Neural progenitor cell (in vitro differentiated cells): Measurements from ENCODE around the gene PPP2R5C. TPM values are rescaled to one million over a fixed set of nuclear protein-coding genes. Genes with fewer than 3 reads are reported as not detected.
A peak's percentile ranks its signal among the peaks of the same experiment; 100 is the strongest.

Experiments used
- DNase-seq: peaks from one replicate; pipeline ENCODE4 v3.0.0-alpha.2; 2016; ENCODE audit warnings: low spot score
- H2AFZ ChIP-seq: fragments of 200-600 bp; sonication (generic); replicated peaks from 2 replicates; pipeline ENCODE4 v1.6.1; 2016; ENCODE audit warnings: antibody characterized with exemption
- H3F3A ChIP-seq: fragments of 200-600 bp; sonication (generic); 2 replicates; pipeline ENCODE4 v1.6.1; 2016; ENCODE audit warnings: antibody characterized with exemption, low read depth
- H3K27ac ChIP-seq: fragments of 200-600 bp; sonication (generic); 2 replicates; pipeline ENCODE4 v1.5.1; 2016; ENCODE audit warnings: mild to moderate bottlenecking
- H3K27me3 ChIP-seq: fragments of 200-600 bp; sonication (generic); 2 replicates; pipeline ENCODE4 v1.6.1; 2016; ENCODE audit warnings: mild to moderate bottlenecking, moderate library complexity
- H3K36me3 ChIP-seq: fragments of 200-600 bp; sonication (generic); 2 replicates; pipeline ENCODE4 v1.5.1; 2016
- H3K4me1 ChIP-seq: fragments of 200-600 bp; sonication (generic); 2 replicates; pipeline ENCODE4 v1.6.1; 2016; ENCODE audit warnings: mixed run types
- H3K4me2 ChIP-seq: fragments of 200-600 bp; sonication (generic); 2 replicates; pipeline ENCODE4 v1.6.1; 2016
- H3K4me3 ChIP-seq: fragments of 200-600 bp; sonication (generic); 2 replicates; pipeline ENCODE4 v1.5.1; 2016
- H3K79me2 ChIP-seq: fragments of 200-600 bp; sonication (generic); 2 replicates; pipeline ENCODE4 v1.6.1; 2016; ENCODE audit warnings: low read depth
- H3K9ac ChIP-seq: fragments of 200-600 bp; sonication (generic); 2 replicates; pipeline ENCODE4 v1.6.1; 2016
- H3K9me3 ChIP-seq: fragments of 200-600 bp; sonication (generic); 2 replicates; pipeline ENCODE4 v1.5.1; 2016; ENCODE audit warnings: low read depth
- H4K20me1 ChIP-seq: fragments of 200-600 bp; sonication (generic); 2 replicates; pipeline ENCODE4 v1.6.1; 2016; ENCODE audit warnings: low read depth
- H3K27ac Mint-ChIP-seq: 3 replicates; pipeline ENCODE4 v1.8.0; 2021; ENCODE audit warnings: mixed read lengths
- H3K27me3 Mint-ChIP-seq: 2 replicates; pipeline ENCODE4 v1.8.0; 2022; ENCODE audit warnings: low read depth, mild to moderate bottlenecking, inconsistent platforms, moderate library complexity, mixed read lengths; ENCODE audit not compliant: insufficient read depth
- H3K36me3 Mint-ChIP-seq: 3 replicates; pipeline ENCODE4 v1.8.0; 2021; ENCODE audit warnings: mixed read lengths
- H3K4me1 Mint-ChIP-seq: 3 replicates; pipeline ENCODE4 v1.8.0; 2021; ENCODE audit warnings: mixed read lengths
- H3K4me3 Mint-ChIP-seq: 3 replicates; pipeline ENCODE4 v1.8.0; 2021; ENCODE audit warnings: mild to moderate bottlenecking, moderate library complexity, mixed read lengths
- H3K9me3 Mint-ChIP-seq: 3 replicates; pipeline ENCODE4 v1.8.0; 2020; ENCODE audit warnings: mixed read lengths
- CTCF ChIP-seq: fragments of 200-600 bp; sonication (generic); IDR thresholded peaks from 2 replicates; pipeline ENCODE4 v1.5.1; 2017; ENCODE audit warnings: antibody characterized with exemption, mild to moderate bottlenecking
- EZH2 ChIP-seq: fragments of 200-600 bp; sonication (generic); IDR thresholded peaks from 2 replicates; pipeline ENCODE4 v1.6.1; 2017; ENCODE audit warnings: antibody characterized with exemption, mild to moderate bottlenecking, moderate library complexity
- EZH2phosphoT487 ChIP-seq: fragments of 200-600 bp; sonication (generic); IDR thresholded peaks from 2 replicates; pipeline ENCODE4 v1.6.1; 2017; ENCODE audit warnings: antibody characterized with exemption
- total RNA-seq: library from RNA; depleted of rRNA; stranded (reverse); fragments of >200 nt; gene quantifications from 2 replicates; pipeline ENCODE4 v1.2.3, GENCODE V29; 2015; ENCODE audit warnings: low replicate concordance

The PPP2R5C gene
- total RNA-seq, 1 donor from 2014 or later, result 183 TPM

- Mint-ChIP-seq H3K27me3 (no peaks in the 10 kb centered on the region), H3K36me3 (no peaks in the 10 kb centered on the region), H3K27ac (no peak overlapping the region), H3K9me3 (no peaks in the 10 kb centered on the region), H3K4me1 (peaks cover 21% of the 10 kb centered on the region), H3K4me3 (no peak overlapping the region)
- Histone ChIP-seq H3K27me3 (peaks cover 30% of the 10 kb centered on the region), H3K79me2 (peaks cover 31% of the 10 kb centered on the region), H3K4me3 (no peak overlapping the region), H3K9me3 (no peaks in the 10 kb centered on the region), H3F3A (peaks cover 9% of the 10 kb centered on the region), H3K27ac (no peak overlapping the region), H3K9ac (no peak overlapping the region), H3K36me3 (peaks cover 3% of the 10 kb centered on the region), H3K4me1 (peaks cover 16% of the 10 kb centered on the region), H2AFZ (no peak overlapping the region), H4K20me1 (peaks cover 23% of the 10 kb centered on the region), H3K4me2 (no peak overlapping the region)
- no peak for DNase-seq
- TF ChIP-seq EZH2phosphoT487 (no peak), EZH2 (no peak), CTCF (no peak)
Measured at GRCh38 chr14:101962503-101962874, 201.0 kb downstream of the PPP2R5C start.

GRCh38 chr14:101963052-101963451 is 201.5 kb downstream of the PPP2R5C start:
- Mint-ChIP-seq H3K36me3 (peaks cover 3% of the 10 kb centered on the region), H3K27me3 (no peaks in the 10 kb centered on the region), H3K4me3 (no peak overlapping the region), H3K9me3 (no peaks in the 10 kb centered on the region), H3K27ac (no peak overlapping the region), H3K4me1 (peaks cover 23% of the 10 kb centered on the region)
- H3K27ac ChIP-seq, result no peak overlapping the region
- H3F3A ChIP-seq, result peaks cover 9% of the 10 kb centered on the region
- H3K9ac ChIP-seq, result no peak overlapping the region
- H3K4me1 ChIP-seq, result peaks cover 16% of the 10 kb centered on the region
- H2AFZ ChIP-seq, result no peak overlapping the region
- peaks cover 30% of the 10 kb centered on the region for H3K27me3 ChIP-seq
- no peak overlapping the region for H3K4me2 ChIP-seq
- peaks cover 3% of the 10 kb centered on the region for H3K36me3 ChIP-seq
- no peak for DNase-seq
- no peak overlapping the region for H3K4me3 ChIP-seq
- TF ChIP-seq EZH2phosphoT487 (no peak), CTCF (no peak), EZH2 (no peak)
- H3K9me3 ChIP-seq, result no peaks in the 10 kb centered on the region
- H4K20me1 ChIP-seq, result peaks cover 28% of the 10 kb centered on the region
- peaks cover 36% of the 10 kb centered on the region for H3K79me2 ChIP-seq

GRCh38 chr14:101963656-101964296 is 202.3 kb downstream of the PPP2R5C start:
- no peaks in the 10 kb centered on the region for H3K27me3 Mint-ChIP-seq
- DNase-seq, result no peak
- Histone ChIP-seq H3K9ac (no peak overlapping the region), H3K27me3 (peaks cover 30% of the 10 kb centered on the region), H3K36me3 (peaks cover 3% of the 10 kb centered on the region), H3K9me3 (no peaks in the 10 kb centered on the region), H3K4me1 (peaks cover 16% of the 10 kb centered on the region), H2AFZ (peak overlapping the region; percentile 84), H3F3A (peaks cover 9% of the 10 kb centered on the region), H4K20me1 (peaks cover 35% of the 10 kb centered on the region), H3K27ac (no peak overlapping the region), H3K4me3 (peak overlapping the region; percentile 85), H3K4me2 (peak overlapping the region; percentile 78), H3K79me2 (peaks cover 44% of the 10 kb centered on the region)
- H3K36me3 Mint-ChIP-seq, result peaks cover 3% of the 10 kb centered on the region
- peaks cover 24% of the 10 kb centered on the region for H3K4me1 Mint-ChIP-seq
- H3K9me3 Mint-ChIP-seq, result no peaks in the 10 kb centered on the region
- TF ChIP-seq EZH2phosphoT487 (no peak), CTCF (no peak), EZH2 (no peak)
- H3K27ac Mint-ChIP-seq, result no peak overlapping the region
- H3K4me3 Mint-ChIP-seq, result peak overlapping the region; percentile 86
